GM23248 (cell line): ENCODE results near the gene NCBP3. TPM values are rescaled to one million over a fixed set of nuclear protein-coding genes. Genes with fewer than 3 reads are reported as not detected.

ENCODE experiments used
- DNase-seq: peaks from one replicate; pipeline ENCODE4 v3.0.0-alpha.2; 2015
- H2AFZ ChIP-seq: fragments of 200-600 bp; sonication (generic); 2 replicates; pipeline ENCODE4 v1.6.1; 2016; ENCODE audit warnings: antibody characterized with exemption
- H3F3A ChIP-seq: fragments of 200-600 bp; sonication (generic); 2 replicates; pipeline ENCODE4 v1.6.1; 2016; ENCODE audit warnings: mild to moderate bottlenecking, antibody characterized with exemption, mixed run types; ENCODE audit not compliant: insufficient read depth
- H3K27ac ChIP-seq: fragments of 200-600 bp; sonication (generic); 2 replicates; pipeline ENCODE4 v1.5.1; 2016; ENCODE audit warnings: mild to moderate bottlenecking
- H3K27me3 ChIP-seq: fragments of 200-600 bp; sonication (generic); replicated peaks from 2 replicates; pipeline ENCODE4 v1.6.1; 2016; ENCODE audit warnings: mild to moderate bottlenecking; ENCODE audit not compliant: insufficient read depth
- H3K36me3 ChIP-seq: fragments of 200-600 bp; sonication (generic); 2 replicates; pipeline ENCODE4 v1.6.1; 2016; ENCODE audit warnings: low read depth, mild to moderate bottlenecking
- H3K4me1 ChIP-seq: fragments of 200-600 bp; sonication (generic); 2 replicates; pipeline ENCODE4 v1.6.1; 2016; ENCODE audit warnings: mild to moderate bottlenecking; ENCODE audit not compliant: insufficient read depth
- H3K4me2 ChIP-seq: fragments of 200-600 bp; sonication (generic); one replicate; pipeline ENCODE4 v1.6.1; 2016; ENCODE audit warnings: mild to moderate bottlenecking; ENCODE audit not compliant: unreplicated experiment
- H3K4me3 ChIP-seq: fragments of 200-600 bp; sonication (generic); 2 replicates; pipeline ENCODE4 v1.5.1; 2016; ENCODE audit warnings: mild to moderate bottlenecking
- H3K79me2 ChIP-seq: fragments of 200-600 bp; sonication (generic); 2 replicates; pipeline ENCODE4 v1.6.1; 2016; ENCODE audit warnings: mild to moderate bottlenecking; ENCODE audit not compliant: insufficient read depth
- H3K9ac ChIP-seq: fragments of 200-600 bp; sonication (generic); 2 replicates; pipeline ENCODE4 v1.6.1; 2016; ENCODE audit warnings: mild to moderate bottlenecking
- H3K9me2 ChIP-seq: fragments of 200-600 bp; sonication (generic); 2 replicates; pipeline ENCODE4 v1.6.1; 2016; ENCODE audit warnings: mixed run types, mild to moderate bottlenecking, moderate library complexity; ENCODE audit not compliant: insufficient read depth
- H3K9me3 ChIP-seq: fragments of 200-600 bp; sonication (generic); one replicate; pipeline ENCODE4 v1.6.1; 2017; ENCODE audit warnings: low read depth
- H4K20me1 ChIP-seq: fragments of 200-600 bp; sonication (generic); 2 replicates; pipeline ENCODE4 v1.6.0; 2016; ENCODE audit not compliant: insufficient read depth
- EZH2 ChIP-seq: fragments of 200-600 bp; sonication (generic); IDR thresholded peaks from 2 replicates; pipeline ENCODE4 v1.6.1; 2018; ENCODE audit warnings: antibody characterized with exemption, mild to moderate bottlenecking; ENCODE audit not compliant: insufficient read depth, poor library complexity, severe bottlenecking
- EZH2phosphoT487 ChIP-seq: fragments of 200-600 bp; sonication (generic); IDR thresholded peaks from 2 replicates; pipeline ENCODE4 v1.6.1; 2018; ENCODE audit warnings: antibody characterized with exemption, moderate library complexity, mild to moderate bottlenecking, low read depth; ENCODE audit not compliant: insufficient read depth
- WGBS, 2 experiments: methylation state at CpG; one replicate each; pipeline ENCODE4 v1.1.6; 2015 to 2017; ENCODE audit warnings: low lambda C conversion rate in 2 of 2, low coverage in 1 of 2; ENCODE audit errors: missing lambda C conversion rate in 2 of 2; 5-methylcytosine and 5-hydroxymethylcytosine counted together
- in situ Hi-C: fragments of 300-500 bp; cut with MboI; formaldehyde crosslinking; loops from 2 replicates; pipeline ENCODE4 v1.15.0; 2020
- polyA plus RNA-seq: library from polyadenylated mRNA; unstranded; fragments of >200 nt; fragmentation: Nextera tagmentation; extraction: Ambion mirVana; gene quantifications from 2 replicates; pipeline ENCODE4 v1.2.1, GENCODE V29; 2016
- total RNA-seq: library from RNA; depleted of rRNA; stranded (reverse); fragments of >200 nt; shearing (Covaris generic); gene quantifications from 2 replicates; pipeline ENCODE4 v1.2.3, GENCODE V29; 2014

Gene NCBP3
- total and polyA plus RNA-seq, 2 experiments from 2014 or later, result 16.6 to 20.1 TPM

DNA sequence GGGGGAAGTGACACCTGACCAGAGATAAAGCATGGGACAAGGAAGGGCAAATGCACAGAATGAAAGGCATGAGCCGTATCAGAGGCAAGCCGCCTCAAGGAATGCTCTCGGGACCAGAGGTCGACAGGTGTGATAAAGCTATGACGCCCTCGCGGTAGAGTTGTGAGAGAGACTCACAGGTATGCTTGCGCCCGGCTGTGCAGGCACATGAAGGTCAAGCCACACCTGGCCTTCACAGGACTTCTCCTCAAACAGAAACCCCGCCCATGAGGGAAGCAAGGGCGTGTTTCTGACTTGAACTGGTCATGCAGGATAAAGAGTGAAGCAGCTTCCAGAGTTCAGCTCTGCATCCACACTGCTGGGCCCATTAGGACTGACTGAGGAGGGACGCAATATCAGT lies 7.8 kb downstream of the NCBP3 start:
- 94 to 96% methylated on average over 12 of the region's 12 CpGs for WGBS, 2 experiments
- no peak for DNase-seq
- Histone ChIP-seq H3K4me2 (no peak overlapping the region), H3K9me3 (no peaks in the 10 kb centered on the region), H3K36me3 (peaks cover 42% of the 10 kb centered on the region; the same call in 1 of the 2 replicates), H3K4me1 (no peaks in the 10 kb centered on the region), H3K4me3 (no peak overlapping the region), H3K79me2 (peaks cover 96% of the 10 kb centered on the region), H3K27ac (no peak overlapping the region), H3K9ac (no peak overlapping the region), H4K20me1 (no peaks in the 10 kb centered on the region), H3K9me2 (no peaks in the 10 kb centered on the region), H3K27me3 (no peaks in the 10 kb centered on the region), H2AFZ (no peak overlapping the region), H3F3A (no peaks in the 10 kb centered on the region)
- in situ Hi-C loops, result no loop called here
- TF ChIP-seq EZH2phosphoT487, result no peak
- TF ChIP-seq EZH2, result no peak

GRCh38 chr17:3836551-3836950 lies 9.5 kb downstream of the NCBP3 start:
- Histone ChIP-seq H3K27me3 (no peaks in the 10 kb centered on the region), H3K4me2 (no peak overlapping the region), H3K9me2 (no peaks in the 10 kb centered on the region), H3K79me2 (peaks cover 89% of the 10 kb centered on the region), H3F3A (no peaks in the 10 kb centered on the region), H3K9ac (no peak overlapping the region), H3K36me3 (peaks cover 32% of the 10 kb centered on the region; the same call in 1 of the 2 replicates), H4K20me1 (no peaks in the 10 kb centered on the region), H3K4me3 (no peak overlapping the region), H3K27ac (no peak overlapping the region), H3K9me3 (no peaks in the 10 kb centered on the region), H3K4me1 (no peaks in the 10 kb centered on the region), H2AFZ (no peak overlapping the region)
- in situ Hi-C loops, result no loop called here
- TF ChIP-seq EZH2 (no peak), EZH2phosphoT487 (no peak)
- WGBS, 2 experiments, result 98% methylated on average over 7 to 10 of the region's 10 CpGs
- DNase-seq, result no peak

DNA sequence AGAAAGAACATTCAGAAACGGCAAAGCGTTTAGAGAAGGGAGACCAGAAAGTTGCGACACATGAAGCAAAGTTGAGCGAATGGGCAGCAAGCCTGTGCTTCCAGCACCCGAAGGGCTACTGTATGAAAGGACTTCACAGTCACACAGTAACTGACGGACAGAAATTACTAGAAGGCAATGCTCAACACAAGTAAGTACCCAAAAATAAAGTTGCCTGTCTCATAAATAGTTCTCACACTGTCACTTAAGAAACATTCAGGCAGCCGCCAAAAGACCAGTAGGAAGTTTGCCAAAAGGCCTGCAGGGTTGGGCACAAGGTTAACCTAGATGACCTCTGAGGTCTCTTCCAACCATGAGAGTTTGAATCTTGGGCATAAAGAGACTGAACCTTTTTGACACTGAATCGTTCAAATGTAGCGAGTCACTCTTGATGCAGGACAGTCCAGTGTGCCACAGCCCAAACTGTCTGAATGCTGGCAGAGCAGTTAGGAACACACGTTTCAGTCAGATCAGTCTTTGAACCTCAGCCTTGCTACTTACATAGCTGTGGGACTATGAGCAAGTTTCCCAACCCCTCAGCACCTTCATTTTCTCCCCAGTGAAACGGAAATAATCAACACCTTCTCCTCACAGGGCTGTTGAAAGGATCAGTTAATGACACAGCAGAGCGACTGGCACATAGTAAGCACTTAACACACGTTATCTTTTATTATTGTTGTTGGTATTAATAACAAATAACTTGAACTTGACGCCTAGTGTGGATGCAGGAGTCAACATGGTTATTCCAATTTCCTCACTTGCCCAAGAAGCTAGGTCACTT lies 10.4 kb downstream of the NCBP3 start:
- Histone ChIP-seq H3K4me1 (no peaks in the 10 kb centered on the region), H3K4me3 (no peak overlapping the region), H3K9me2 (no peaks in the 10 kb centered on the region), H4K20me1 (no peaks in the 10 kb centered on the region), H2AFZ (no peak overlapping the region), H3K9ac (no peak overlapping the region), H3K36me3 (peaks cover 26% of the 10 kb centered on the region; the same call in 1 of the 2 replicates), H3K27ac (no peak overlapping the region), H3K79me2 (peaks cover 88% of the 10 kb centered on the region), H3K27me3 (no peaks in the 10 kb centered on the region), H3K4me2 (no peak overlapping the region), H3F3A (no peaks in the 10 kb centered on the region), H3K9me3 (no peaks in the 10 kb centered on the region)
- WGBS, 2 experiments, result 80 to 81% methylated on average over 14 of the region's 14 CpGs
- TF ChIP-seq EZH2 (no peak), EZH2phosphoT487 (no peak)
- in situ Hi-C loops, result no loop called here
- DNase-seq, result no peak

DNA sequence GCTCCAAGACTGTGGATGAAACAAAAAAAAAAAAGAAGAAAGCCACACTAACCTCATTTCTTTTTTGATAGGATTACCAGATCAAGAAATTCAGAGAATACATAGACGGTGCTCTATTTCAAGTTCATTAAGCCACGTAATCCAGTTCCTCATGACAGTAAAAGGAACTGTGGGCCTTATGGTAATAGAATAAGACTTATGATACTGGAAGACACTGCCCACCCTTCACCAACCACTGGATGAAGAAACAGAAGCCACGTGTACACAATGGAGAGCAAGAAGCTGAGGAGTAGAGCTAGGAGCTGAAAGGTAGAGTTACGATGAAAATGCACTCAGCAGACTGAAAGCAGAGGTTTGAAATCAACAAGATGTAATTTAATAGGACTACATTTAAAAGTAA lies 11.2 kb downstream of the NCBP3 start:
- H3K4me1 ChIP-seq, result no peaks in the 10 kb centered on the region
- H4K20me1 ChIP-seq, result no peaks in the 10 kb centered on the region
- no peak overlapping the region for H2AFZ ChIP-seq
- H3K4me3 ChIP-seq, result no peak overlapping the region
- in situ Hi-C loops, result no loop called here
- H3K9me3 ChIP-seq, result no peaks in the 10 kb centered on the region
- H3F3A ChIP-seq, result no peaks in the 10 kb centered on the region
- peaks cover 88% of the 10 kb centered on the region for H3K79me2 ChIP-seq
- H3K27me3 ChIP-seq, result no peaks in the 10 kb centered on the region
- WGBS, 2 experiments, result 94% methylated on average over 4 of the region's 4 CpGs
- no peak overlapping the region for H3K27ac ChIP-seq
- no peaks in the 10 kb centered on the region for H3K9me2 ChIP-seq
- peaks cover 19% of the 10 kb centered on the region; the same call in 1 of the 2 replicates for H3K36me3 ChIP-seq
- no peak overlapping the region for H3K9ac ChIP-seq
- H3K4me2 ChIP-seq, result no peak overlapping the region
- no peak for DNase-seq
- TF ChIP-seq EZH2phosphoT487 (no peak), EZH2 (no peak)
